H9 (cell line): ENCODE results near the gene ARHGEF39. TPM values are rescaled to one million over a fixed set of nuclear protein-coding genes. Genes with fewer than 3 reads are reported as not detected.
A peak's percentile ranks its signal among the peaks of the same experiment; 100 is the strongest.

Source experiments
- DNase-seq: peaks from one replicate; pipeline ENCODE4 v3.0.0-alpha.2; 2017
- H2AFZ ChIP-seq: one replicate; pipeline ENCODE4 v1.6.1; 2013; ENCODE audit warnings: mild to moderate bottlenecking, low read length, control low read depth, moderate library complexity
- H2AK5ac ChIP-seq: 2 replicates; pipeline ENCODE4 v1.6.1; 2013; ENCODE audit warnings: low read length, control low read depth, mixed read lengths; ENCODE audit not compliant: insufficient read length
- H2BK120ac ChIP-seq: one replicate; pipeline ENCODE4 v1.6.1; 2013; ENCODE audit warnings: low read depth, mild to moderate bottlenecking, low read length, control low read depth, inconsistent platforms; ENCODE audit not compliant: poor library complexity, severe bottlenecking
- H2BK12ac ChIP-seq: 2 replicates; pipeline ENCODE4 v1.6.1; 2013; ENCODE audit warnings: low read length, control low read depth, mixed read lengths, low read depth; ENCODE audit not compliant: insufficient read length
- H2BK15ac ChIP-seq: 2 replicates; pipeline ENCODE4 v1.6.1; 2013; ENCODE audit warnings: low read depth, low read length, control low read depth
- H2BK20ac ChIP-seq: one replicate; pipeline ENCODE4 v1.6.1; 2013; ENCODE audit warnings: low read depth, mild to moderate bottlenecking, low read length, control low read depth, inconsistent platforms; ENCODE audit not compliant: poor library complexity, severe bottlenecking
- H2BK5ac ChIP-seq: 2 replicates; pipeline ENCODE4 v1.6.1; 2013; ENCODE audit warnings: low read length, control low read depth, mixed read lengths; ENCODE audit not compliant: insufficient read length
- H3K14ac ChIP-seq: 2 replicates; pipeline ENCODE4 v1.6.1; 2013; ENCODE audit warnings: low read length, control low read depth; ENCODE audit not compliant: insufficient read depth
- H3K18ac ChIP-seq: 2 replicates; pipeline ENCODE4 v1.6.1; 2013; ENCODE audit warnings: low read depth, mild to moderate bottlenecking, mixed read lengths, low read length, control low read depth; ENCODE audit not compliant: insufficient read length
- H3K23ac ChIP-seq: 2 replicates; pipeline ENCODE4 v1.6.1; 2013; ENCODE audit warnings: low read length, control low read depth, mixed read lengths, low read depth; ENCODE audit not compliant: insufficient read length
- H3K23me2 ChIP-seq: 2 replicates; pipeline ENCODE4 v1.6.1; 2013; ENCODE audit warnings: low read depth, mild to moderate bottlenecking, mixed read lengths, low read length, control low read depth; ENCODE audit not compliant: insufficient read length, poor library complexity, severe bottlenecking
- H3K27ac ChIP-seq: 2 replicates; pipeline ENCODE4 v1.5.1; 2013; ENCODE audit warnings: low read length, control low read depth, mixed read lengths, low read depth; ENCODE audit not compliant: insufficient read length
- H3K27me3 ChIP-seq: 2 replicates; pipeline ENCODE4 v1.6.1; 2013; ENCODE audit warnings: low read length, control low read depth, inconsistent platforms; ENCODE audit not compliant: insufficient read depth
- H3K4ac ChIP-seq: 2 replicates; pipeline ENCODE4 v1.6.1; 2013; ENCODE audit warnings: low read depth, mild to moderate bottlenecking, control low read depth, inconsistent platforms, low read length, moderate library complexity
- H3K4me1 ChIP-seq: 2 replicates; pipeline ENCODE4 v1.6.1; 2013; ENCODE audit warnings: low read length, control low read depth, inconsistent platforms; ENCODE audit not compliant: insufficient read depth
- H3K4me2 ChIP-seq: 2 replicates; pipeline ENCODE4 v1.6.1; 2013; ENCODE audit warnings: low read length, control low read depth, mixed read lengths; ENCODE audit not compliant: insufficient read length, insufficient read depth
- H3K56ac ChIP-seq: 2 replicates; pipeline ENCODE4 v1.6.1; 2013; ENCODE audit warnings: low read depth, mild to moderate bottlenecking, mixed read lengths, low read length, control low read depth; ENCODE audit not compliant: insufficient read length
- H3K79me1 ChIP-seq: 2 replicates; pipeline ENCODE4 v1.6.1; 2013; ENCODE audit warnings: low read depth, mild to moderate bottlenecking, moderate library complexity, low read length, control low read depth, inconsistent platforms; ENCODE audit not compliant: insufficient read depth, poor library complexity, severe bottlenecking
- H3K79me2 ChIP-seq: 2 replicates; pipeline ENCODE4 v1.6.1; 2013; ENCODE audit warnings: low read length, control low read depth, inconsistent platforms; ENCODE audit not compliant: insufficient read depth
- H3K9ac ChIP-seq: 2 replicates; pipeline ENCODE4 v1.6.1; 2013; ENCODE audit warnings: low read length, control low read depth, mixed read lengths; ENCODE audit not compliant: insufficient read length; ENCODE audit errors: extremely low read depth
- H3K9me3 ChIP-seq: one replicate; pipeline ENCODE4 v1.6.1; 2013; ENCODE audit warnings: low read depth, low read length, inconsistent platforms; ENCODE audit not compliant: control insufficient read depth
- H3T11ph ChIP-seq: one replicate; pipeline ENCODE4 v1.6.1; 2013; ENCODE audit warnings: mild to moderate bottlenecking, low read length, control low read depth, inconsistent platforms
- H4K20me1 ChIP-seq: one replicate; pipeline ENCODE4 v1.6.1; 2013; ENCODE audit not compliant: control insufficient read depth, insufficient read length, insufficient read depth
- H4K5ac ChIP-seq: 2 replicates; pipeline ENCODE4 v1.6.1; 2013; ENCODE audit warnings: low read depth, mild to moderate bottlenecking, mixed read lengths, low read length, control low read depth; ENCODE audit not compliant: insufficient read length
- H4K8ac ChIP-seq: replicated peaks from 2 replicates; pipeline ENCODE4 v1.6.1; 2013; ENCODE audit warnings: low read length, control low read depth, mixed read lengths, low read depth; ENCODE audit not compliant: insufficient read length
- H4K91ac ChIP-seq: 2 replicates; pipeline ENCODE4 v1.6.1; 2013; ENCODE audit warnings: low read depth, mild to moderate bottlenecking, moderate library complexity, mixed read lengths, low read length, control low read depth; ENCODE audit not compliant: insufficient read length
- H3K27ac Mint-ChIP-seq, 3 experiments: 2 replicates in 2 of 3; 3 replicates in 1 of 3; pipeline ENCODE4 v1.8.0; 2020 to 2021; ENCODE audit warnings: mixed read lengths in 3 of 3, mild to moderate bottlenecking in 1 of 3, moderate library complexity in 1 of 3
- H3K27me3 Mint-ChIP-seq: 2 replicates; pipeline ENCODE4 v1.8.0; 2021; ENCODE audit warnings: low read depth, mild to moderate bottlenecking, moderate library complexity, mixed read lengths
- H3K36me3 Mint-ChIP-seq, 3 experiments: 2 replicates in 2 of 3; 3 replicates in 1 of 3; pipeline ENCODE4 v1.8.0; 2020 to 2021; ENCODE audit warnings: low read depth in 3 of 3, mixed read lengths in 3 of 3; ENCODE audit not compliant: insufficient read depth in 1 of 3
- H3K4me1 Mint-ChIP-seq, 2 experiments: 2 replicates each; pipeline ENCODE4 v1.8.0; 2020; ENCODE audit warnings: mixed read lengths in 2 of 2
- H3K4me3 Mint-ChIP-seq, 2 experiments: 2 replicates in 1 of 2; 3 replicates in 1 of 2; pipeline ENCODE4 v1.8.0; 2020 to 2021; ENCODE audit warnings: mild to moderate bottlenecking in 2 of 2, mixed read lengths in 2 of 2, moderate library complexity in 1 of 2
- H3K9me3 Mint-ChIP-seq, 2 experiments: 2 replicates in 1 of 2; 3 replicates in 1 of 2; pipeline ENCODE4 v1.8.0; 2020; ENCODE audit warnings: mild to moderate bottlenecking in 2 of 2, mixed read lengths in 2 of 2, moderate library complexity in 1 of 2
- WGBS: extraction: QIAGEN DNeasy Blood & Tissue Kit; methylation state at CpG from one replicate; pipeline ENCODE4 v1.1.7; 2013; ENCODE audit warnings: missing lambda C conversion rate, low lambda C conversion rate, mixed read lengths; ENCODE audit not compliant: insufficient read length; ENCODE audit errors: extremely low coverage; 5-methylcytosine and 5-hydroxymethylcytosine counted together
- total RNA-seq: library from RNA; stranded (reverse); gene quantifications from 2 replicates; pipeline ENCODE4 v1.2.1, GENCODE V29; 2021
- TF ChIP-seq, protein P1 (sequence below): fragments of 200-600 bp; sonication (generic); conservative IDR thresholded peaks from 3 replicates; pipeline ENCODE4 v1.8.0; 2021; ENCODE audit warnings: antibody characterized with exemption, mild to moderate bottlenecking

The ARHGEF39 gene
- total RNA-seq, 1 experiment from 2014 or later = 24.4 TPM

DNA sequence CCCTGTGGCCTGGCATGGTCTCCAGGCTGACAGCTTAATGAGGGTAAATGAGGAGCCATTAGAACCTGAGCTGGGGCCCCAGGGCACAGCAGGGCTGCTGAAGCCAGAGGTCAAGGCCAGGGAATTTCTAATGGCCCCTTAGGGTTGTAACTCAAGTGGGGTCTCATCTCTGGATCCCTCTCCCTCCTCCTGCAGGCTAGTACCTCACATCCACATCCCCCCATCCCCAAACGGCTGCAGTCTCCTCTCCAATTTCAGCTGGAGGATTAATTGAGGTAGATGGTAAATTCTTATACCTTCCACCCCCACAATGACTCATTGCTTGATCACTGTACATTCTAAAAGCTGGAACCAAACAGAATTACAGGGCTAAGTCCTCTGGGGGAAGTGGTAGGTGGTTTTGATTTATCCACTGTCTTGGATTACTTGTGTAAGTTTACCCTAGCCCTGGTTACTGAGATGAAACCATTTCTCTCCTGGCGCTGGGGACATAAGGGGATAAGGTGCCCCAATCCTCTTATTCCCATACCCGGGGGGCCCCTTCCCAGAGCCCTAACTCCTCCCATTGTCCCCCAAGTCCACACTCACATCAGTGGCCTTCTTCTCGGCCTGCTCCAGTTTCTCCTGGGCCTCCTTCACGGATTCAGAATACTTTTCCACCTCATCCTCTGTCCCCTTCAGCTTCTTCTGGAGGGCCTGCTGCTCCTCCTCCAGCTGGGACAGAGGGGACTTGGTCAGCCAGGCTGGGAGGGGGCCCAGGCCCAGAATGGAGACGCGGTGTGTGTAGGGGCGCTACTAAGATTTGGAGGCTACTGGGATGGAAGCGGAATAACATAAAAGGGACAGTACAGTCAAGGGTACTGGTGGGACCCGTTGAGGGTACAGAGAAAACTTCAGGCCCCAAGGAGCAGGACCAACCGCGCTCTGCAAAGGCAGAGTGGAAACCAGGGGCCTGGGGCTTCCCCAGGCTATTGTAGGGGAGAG lies 23.9 kb upstream of the ARHGEF39 start:
- no peak overlapping the region for H2BK12ac ChIP-seq
- DNase-seq = no peak
- H3K27ac Mint-ChIP-seq = peak overlapping the region in 2 of 3 experiments; percentile 68 to 84; a peak in 2 of 7 replicates
- H3K27me3 Mint-ChIP-seq = no peaks in the 10 kb centered on the region; the same call in 1 of the 2 replicates
- H4K91ac ChIP-seq = no peak overlapping the region
- peak overlapping the region; percentile 81 for H3K14ac ChIP-seq
- no peaks in the 10 kb centered on the region for H4K20me1 ChIP-seq
- H3K79me1 ChIP-seq = no peaks in the 10 kb centered on the region
- H4K5ac ChIP-seq = no peak overlapping the region
- H2BK120ac ChIP-seq = no peak overlapping the region
- no peak overlapping the region for H4K8ac ChIP-seq
- peak overlapping the region; percentile 84 to 93 for H3K4me3 Mint-ChIP-seq
- WGBS = no CpG with 5 or more reads among the region's 12 CpGs
- TF ChIP-seq, protein P1, sequence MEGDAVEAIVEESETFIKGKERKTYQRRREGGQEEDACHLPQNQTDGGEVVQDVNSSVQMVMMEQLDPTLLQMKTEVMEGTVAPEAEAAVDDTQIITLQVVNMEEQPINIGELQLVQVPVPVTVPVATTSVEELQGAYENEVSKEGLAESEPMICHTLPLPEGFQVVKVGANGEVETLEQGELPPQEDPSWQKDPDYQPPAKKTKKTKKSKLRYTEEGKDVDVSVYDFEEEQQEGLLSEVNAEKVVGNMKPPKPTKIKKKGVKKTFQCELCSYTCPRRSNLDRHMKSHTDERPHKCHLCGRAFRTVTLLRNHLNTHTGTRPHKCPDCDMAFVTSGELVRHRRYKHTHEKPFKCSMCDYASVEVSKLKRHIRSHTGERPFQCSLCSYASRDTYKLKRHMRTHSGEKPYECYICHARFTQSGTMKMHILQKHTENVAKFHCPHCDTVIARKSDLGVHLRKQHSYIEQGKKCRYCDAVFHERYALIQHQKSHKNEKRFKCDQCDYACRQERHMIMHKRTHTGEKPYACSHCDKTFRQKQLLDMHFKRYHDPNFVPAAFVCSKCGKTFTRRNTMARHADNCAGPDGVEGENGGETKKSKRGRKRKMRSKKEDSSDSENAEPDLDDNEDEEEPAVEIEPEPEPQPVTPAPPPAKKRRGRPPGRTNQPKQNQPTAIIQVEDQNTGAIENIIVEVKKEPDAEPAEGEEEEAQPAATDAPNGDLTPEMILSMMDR = no peak
- H3K56ac ChIP-seq = no peak overlapping the region
- no peak overlapping the region for H2BK15ac ChIP-seq
- no peak overlapping the region for H3K23ac ChIP-seq
- peak overlapping the region; percentile 67 for H3K4me2 ChIP-seq
- peaks cover 0 to 2% of the 10 kb centered on the region in 2 experiments; a peak in 2 of 5 replicates for H3K9me3 Mint-ChIP-seq
- no peak overlapping the region for H3T11ph ChIP-seq
- H3K23me2 ChIP-seq = peaks cover 6% of the 10 kb centered on the region
- no peak overlapping the region for H2AK5ac ChIP-seq
- no peak overlapping the region for H3K27ac ChIP-seq
- H2BK5ac ChIP-seq = no peak overlapping the region
- H3K18ac ChIP-seq = no peak overlapping the region
- H2AFZ ChIP-seq = no peak overlapping the region
- peaks cover 25 to 48% (median 43%) of the 10 kb centered on the region in 3 experiments for H3K36me3 Mint-ChIP-seq
- peaks cover 3% of the 10 kb centered on the region for H3K4me1 ChIP-seq
- H3K4me1 Mint-ChIP-seq = peaks cover 27 to 30% of the 10 kb centered on the region in 2 experiments
- no peak overlapping the region for H3K4ac ChIP-seq
- H3K27me3 ChIP-seq = no peaks in the 10 kb centered on the region
- no peaks in the 10 kb centered on the region for H3K9me3 ChIP-seq
- H3K79me2 ChIP-seq = no peaks in the 10 kb centered on the region; the same call in 1 of the 2 replicates
- no peak overlapping the region for H2BK20ac ChIP-seq
- H3K9ac ChIP-seq = peak overlapping the region; percentile 36
